Urinary bladder (tissue), 4 donors: Measurements from ENCODE around the gene CYSRT1. TPM values are rescaled to one million over a fixed set of nuclear protein-coding genes. Genes with fewer than 3 reads are reported as not detected.

Experiments used
- DNase-seq: peaks from one replicate; pipeline ENCODE4 v3.0.0-alpha.2; 2015; ENCODE audit errors: extremely low spot score
- H3K27ac ChIP-seq: one replicate; pipeline ENCODE4 v1.5.1; 2013; ENCODE audit warnings: low read depth, mild to moderate bottlenecking, moderate library complexity
- H3K36me3 ChIP-seq: one replicate; pipeline ENCODE4 v1.6.1; 2013; ENCODE audit warnings: mild to moderate bottlenecking, moderate library complexity; ENCODE audit not compliant: insufficient read depth
- H3K4me1 ChIP-seq: one replicate; pipeline ENCODE4 v1.6.1; 2013; ENCODE audit warnings: mild to moderate bottlenecking, moderate library complexity; ENCODE audit not compliant: insufficient read depth
- H3K4me3 ChIP-seq: one replicate; pipeline ENCODE4 v1.5.1; 2013; ENCODE audit warnings: low read depth, low read length
- WGBS: extraction: QIAGEN DNeasy Blood & Tissue Kit; methylation state at CpG from one replicate; pipeline ENCODE4 v1.1.7; 2013; 5-methylcytosine and 5-hydroxymethylcytosine counted together
- polyA plus RNA-seq: library from polyadenylated mRNA; stranded (reverse); fragments of 200-250 nt; gene quantifications from one replicate; pipeline ENCODE4 v1.2.3, GENCODE V29; 2013
- total RNA-seq: library from RNA; depleted of rRNA; stranded (reverse); fragments of >200 nt; gene quantifications from one replicate; pipeline ENCODE4 v1.2.3, GENCODE V29; 2014
- donor health status: healthy with polysubstance abuse.
- donor health status: healthy.

The CYSRT1 gene
- total and polyA plus RNA-seq, 2 donors, result 0.42 to 0.71 TPM

DNA sequence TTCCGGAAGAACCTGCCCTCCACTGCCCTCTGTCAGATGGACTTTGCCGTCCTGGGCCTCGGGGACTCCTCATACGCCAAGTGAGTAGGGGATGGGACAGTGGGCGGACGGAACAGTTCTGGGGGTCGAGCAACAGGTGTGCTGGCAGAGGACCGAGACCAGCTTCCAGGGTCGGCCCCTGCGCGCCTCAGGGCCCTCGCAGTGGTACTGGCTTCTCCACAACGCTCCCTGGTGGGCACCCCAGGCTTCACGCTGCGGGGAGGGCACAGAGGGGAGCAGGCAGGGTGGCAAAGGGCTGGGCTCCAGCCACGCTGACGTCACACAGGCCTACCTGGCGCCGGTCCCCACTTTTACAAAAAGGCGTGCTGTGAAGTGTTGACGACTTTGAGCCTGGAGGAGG is 12.5 kb upstream of the CYSRT1 start:
- H3K27ac ChIP-seq, result no peak overlapping the region
- no peaks in the 10 kb centered on the region for H3K4me1 ChIP-seq
- DNase-seq, result no peak
- no peaks in the 10 kb centered on the region for H3K36me3 ChIP-seq
- no peak overlapping the region for H3K4me3 ChIP-seq
- 81% methylated on average over 21 of the region's 21 CpGs for WGBS

DNA sequence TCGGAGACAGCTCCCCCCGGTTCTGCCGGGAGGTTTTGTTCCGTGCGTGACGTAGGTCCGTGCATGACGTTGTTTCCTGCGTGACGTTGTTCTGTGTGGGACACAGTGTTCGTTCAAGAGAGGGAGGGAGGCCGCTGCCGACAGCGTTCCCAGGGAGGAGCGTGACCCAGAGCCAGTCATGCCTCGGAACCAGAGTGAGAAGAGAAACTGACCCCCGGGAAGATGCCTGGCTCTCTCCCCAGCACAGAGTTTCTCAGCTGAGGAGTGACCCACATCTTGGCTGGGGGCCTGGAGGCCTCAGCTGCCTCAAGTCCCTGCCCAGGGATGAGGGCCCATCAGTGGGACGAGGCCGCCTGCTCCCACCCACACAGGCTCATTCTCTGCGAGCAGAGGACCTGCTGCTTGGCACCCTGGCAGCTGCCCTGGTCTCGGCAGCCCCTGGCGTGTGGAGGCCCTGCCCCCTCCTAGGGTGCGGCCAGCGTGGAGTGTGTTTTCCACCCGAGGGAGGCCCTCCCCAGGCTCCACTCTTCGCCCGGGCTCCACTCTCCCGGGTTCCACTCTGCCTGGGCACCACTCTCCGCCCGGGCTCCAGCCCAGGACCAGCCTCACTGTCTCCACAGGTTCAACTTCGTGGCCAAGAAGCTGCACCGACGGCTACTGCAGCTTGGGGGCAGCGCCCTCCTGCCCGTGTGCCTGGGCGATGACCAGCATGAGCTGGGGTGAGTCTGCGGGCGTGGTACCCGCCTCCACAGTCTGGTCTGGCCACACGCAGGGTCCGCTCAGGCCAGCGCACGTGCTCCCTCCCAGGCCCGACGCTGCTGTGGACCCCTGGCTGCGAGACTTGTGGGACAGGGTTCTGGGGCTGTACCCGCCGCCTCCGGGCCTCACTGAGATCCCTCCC is 11.6 kb upstream of the CYSRT1 start:
- 90% methylated on average over 49 of the region's 49 CpGs for WGBS

DNA sequence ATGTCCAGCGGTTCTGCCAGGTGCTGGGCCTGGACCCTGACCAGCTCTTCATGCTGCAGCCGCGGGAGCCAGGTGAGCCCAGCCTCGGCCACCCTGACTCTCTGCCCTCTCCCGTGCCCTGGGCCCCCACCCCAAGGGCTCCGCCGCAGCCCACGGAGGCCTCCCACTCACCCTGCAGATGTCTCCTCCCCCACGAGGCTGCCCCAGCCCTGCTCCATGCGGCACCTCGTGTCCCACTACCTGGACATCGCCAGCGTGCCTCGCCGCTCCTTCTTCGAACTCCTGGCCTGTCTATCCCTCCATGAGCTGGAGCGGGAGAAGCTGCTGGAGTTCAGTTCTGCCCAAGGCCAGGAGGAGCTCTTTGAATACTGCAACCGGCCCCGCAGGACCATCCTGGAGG is 10.4 kb upstream of the CYSRT1 start:
- H3K27ac ChIP-seq, result no peak overlapping the region
- H3K4me3 ChIP-seq, result no peak overlapping the region
- DNase-seq, result no peak
- H3K4me1 ChIP-seq, result no peaks in the 10 kb centered on the region
- H3K36me3 ChIP-seq, result no peaks in the 10 kb centered on the region
- 93% methylated on average over 19 of the region's 19 CpGs for WGBS

More for the DNA sequence above, 11.6 kb upstream of the CYSRT1 start:
- Histone ChIP-seq H3K4me3 (no peak overlapping the region), H3K36me3 (no peaks in the 10 kb centered on the region), H3K27ac (no peak overlapping the region), H3K4me1 (no peaks in the 10 kb centered on the region)
- DNase-seq, result no peak

DNA sequence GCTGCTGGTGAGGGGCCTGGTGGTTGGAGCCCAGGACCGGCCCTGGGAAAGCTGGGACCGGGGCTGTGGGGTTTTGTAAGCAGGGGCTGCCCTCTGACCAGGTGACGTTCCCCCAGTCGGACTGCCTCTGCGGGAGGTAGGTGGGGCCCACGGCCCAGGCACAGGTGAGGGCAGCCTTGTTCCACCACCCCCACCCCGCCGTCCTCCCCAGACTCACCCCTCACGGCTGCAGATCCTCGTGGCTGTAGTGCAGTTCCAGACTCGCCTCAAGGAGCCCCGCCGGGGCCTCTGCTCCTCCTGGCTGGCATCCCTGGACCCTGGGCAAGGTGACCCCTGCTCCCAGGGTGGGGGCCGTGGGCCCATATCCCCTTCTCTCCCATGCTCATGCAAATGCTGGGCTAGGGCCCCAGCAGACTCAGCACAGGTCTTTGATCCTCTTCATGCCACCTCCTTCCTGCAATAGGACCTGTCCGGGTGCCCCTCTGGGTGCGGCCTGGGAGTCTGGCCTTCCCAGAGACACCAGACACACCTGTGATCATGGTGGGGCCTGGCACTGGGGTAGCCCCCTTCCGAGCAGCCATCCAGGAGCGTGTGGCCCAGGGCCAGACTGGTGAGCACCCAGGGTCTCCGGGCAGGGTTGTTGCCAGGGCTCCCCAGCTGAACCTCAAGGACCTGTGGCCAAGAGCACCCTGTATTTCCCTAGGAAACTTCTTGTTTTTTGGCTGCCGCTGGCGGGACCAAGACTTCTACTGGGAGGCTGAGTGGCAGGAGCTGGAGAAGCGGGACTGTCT is 9.6 kb upstream of the CYSRT1 start:
- DNase-seq, result no peak
- no peaks in the 10 kb centered on the region for H3K4me1 ChIP-seq
- 91% methylated on average over 22 of the region's 22 CpGs for WGBS
- H3K4me3 ChIP-seq, result no peak overlapping the region
- H3K27ac ChIP-seq, result no peak overlapping the region
- H3K36me3 ChIP-seq, result no peaks in the 10 kb centered on the region

DNA sequence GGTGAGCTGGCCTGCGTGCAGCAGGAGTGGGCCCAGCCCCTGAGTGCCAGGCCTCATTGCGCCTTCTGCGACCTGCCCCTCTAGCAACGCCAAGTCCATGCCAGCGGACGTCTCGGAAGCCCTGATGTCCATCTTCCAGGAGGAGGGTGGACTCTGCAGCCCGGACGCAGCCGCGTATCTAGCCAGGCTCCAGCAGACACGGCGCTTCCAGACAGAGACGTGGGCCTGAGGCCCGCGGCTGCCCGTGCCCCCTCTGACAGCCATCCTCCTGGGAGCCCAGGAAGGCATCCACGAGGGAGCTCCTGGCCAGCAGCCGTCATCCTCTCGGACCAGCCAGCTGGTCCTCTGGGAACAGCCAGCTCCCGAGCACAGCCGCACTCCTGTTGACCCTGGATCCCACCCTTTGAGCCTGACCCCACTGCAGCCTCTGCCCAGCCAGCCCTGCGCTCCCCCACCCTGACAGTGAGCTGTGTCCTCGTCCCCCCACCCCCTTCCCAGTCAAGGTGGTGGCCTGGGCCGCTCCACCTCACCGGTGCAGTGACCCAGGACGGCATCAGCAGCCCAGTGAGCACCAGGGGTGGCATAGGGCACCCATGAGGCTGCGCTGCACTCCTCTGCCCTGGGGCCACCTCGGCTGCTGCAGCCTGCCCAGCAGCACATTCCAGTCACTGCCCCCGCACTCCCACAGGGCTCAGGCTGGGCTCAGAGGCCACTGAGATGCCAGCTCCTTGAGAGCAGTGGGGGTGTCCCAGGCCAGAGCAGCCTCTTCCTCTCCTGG is 8.6 kb upstream of the CYSRT1 start:
- DNase-seq, result no peak
- H3K36me3 ChIP-seq, result no peaks in the 10 kb centered on the region
- no peak overlapping the region for H3K27ac ChIP-seq
- H3K4me1 ChIP-seq, result no peaks in the 10 kb centered on the region
- no peak overlapping the region for H3K4me3 ChIP-seq
- WGBS, result 93% methylated on average over 30 of the region's 30 CpGs

DNA sequence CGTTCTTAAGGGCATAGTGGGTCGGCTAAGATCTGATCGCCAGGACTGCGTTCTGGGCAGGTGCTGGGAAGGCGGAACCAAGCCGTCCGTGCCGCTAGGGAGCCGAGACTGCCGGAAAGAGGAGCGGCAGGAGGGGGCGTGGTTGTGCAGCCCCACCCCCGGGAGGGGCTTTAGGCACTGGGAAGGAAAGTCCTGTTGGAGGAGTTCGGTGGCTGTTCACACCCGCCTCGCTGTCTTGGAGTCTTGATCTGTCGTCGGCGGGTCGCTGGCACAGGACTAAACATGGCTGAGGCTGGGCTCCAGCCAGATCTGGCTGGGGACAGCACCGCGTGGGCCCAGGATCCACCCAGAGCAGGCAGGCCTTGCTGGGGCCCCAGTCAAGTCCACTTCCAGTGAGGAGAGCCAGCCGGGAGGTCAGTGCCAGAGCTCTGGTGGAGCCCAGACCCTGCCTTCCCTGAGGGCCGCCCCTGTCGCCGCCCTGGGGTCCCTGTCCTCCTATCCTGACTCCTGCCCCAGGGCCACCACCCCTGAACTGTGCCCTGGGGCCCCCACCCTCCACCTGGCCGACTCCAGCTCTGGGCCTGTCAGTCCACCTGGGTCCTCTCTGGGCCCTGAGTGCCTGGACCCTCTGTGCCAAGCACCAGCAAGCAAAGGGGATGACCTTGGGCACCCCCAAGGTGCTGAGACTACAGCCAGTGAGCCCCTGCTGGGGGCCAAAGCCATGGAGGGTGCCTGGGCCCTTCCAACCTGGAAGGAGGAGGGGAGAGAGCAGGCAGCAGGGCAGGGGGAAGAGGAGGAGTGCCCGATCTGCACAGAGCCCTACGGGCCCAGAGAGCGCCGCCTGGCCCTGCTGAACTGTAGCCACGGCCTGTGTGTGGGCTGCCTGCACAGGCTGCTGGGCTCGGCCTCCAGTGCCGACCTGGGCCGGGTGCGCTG is 7.4 kb upstream of the CYSRT1 start:
- WGBS, result 61% methylated on average over 36 of the region's 36 CpGs
- Histone ChIP-seq H3K27ac (peak overlapping the region; percentile 64), H3K4me3 (no peak overlapping the region), H3K4me1 (no peaks in the 10 kb centered on the region), H3K36me3 (no peaks in the 10 kb centered on the region)
- DNase-seq, result no peak

DNA sequence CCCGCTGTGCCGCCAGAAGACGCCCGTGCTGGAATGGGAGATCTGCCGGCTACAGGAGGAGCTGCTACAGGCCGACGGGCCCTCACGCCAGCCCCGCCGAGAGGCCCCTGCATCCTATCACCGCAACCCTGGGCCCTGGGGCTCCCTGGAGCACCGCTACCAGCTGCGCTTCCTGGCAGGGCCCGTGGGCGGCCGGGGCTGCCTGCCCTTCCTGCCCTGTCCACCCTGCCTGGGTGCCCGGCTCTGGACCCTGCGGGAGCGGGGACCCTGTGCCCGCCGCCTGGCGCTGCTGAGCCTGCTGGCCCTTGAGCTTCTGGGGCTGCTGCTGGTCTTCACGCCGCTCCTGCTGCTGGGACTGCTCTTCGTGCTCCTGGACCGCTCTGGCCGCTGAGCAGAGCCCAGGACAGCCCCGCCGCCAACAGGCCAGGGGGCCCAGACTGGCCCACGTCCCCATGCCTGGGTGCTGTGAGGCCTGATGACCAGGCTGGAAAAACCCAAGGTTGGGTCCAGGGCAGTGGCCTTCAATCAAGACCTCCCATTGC is 6.7 kb upstream of the CYSRT1 start:
- H3K4me3 ChIP-seq, result no peak overlapping the region
- H3K4me1 ChIP-seq, result no peaks in the 10 kb centered on the region
- H3K36me3 ChIP-seq, result no peaks in the 10 kb centered on the region
- no peak for DNase-seq
- WGBS, result 89% methylated on average over 30 of the region's 30 CpGs
- H3K27ac ChIP-seq, result no peak overlapping the region

DNA sequence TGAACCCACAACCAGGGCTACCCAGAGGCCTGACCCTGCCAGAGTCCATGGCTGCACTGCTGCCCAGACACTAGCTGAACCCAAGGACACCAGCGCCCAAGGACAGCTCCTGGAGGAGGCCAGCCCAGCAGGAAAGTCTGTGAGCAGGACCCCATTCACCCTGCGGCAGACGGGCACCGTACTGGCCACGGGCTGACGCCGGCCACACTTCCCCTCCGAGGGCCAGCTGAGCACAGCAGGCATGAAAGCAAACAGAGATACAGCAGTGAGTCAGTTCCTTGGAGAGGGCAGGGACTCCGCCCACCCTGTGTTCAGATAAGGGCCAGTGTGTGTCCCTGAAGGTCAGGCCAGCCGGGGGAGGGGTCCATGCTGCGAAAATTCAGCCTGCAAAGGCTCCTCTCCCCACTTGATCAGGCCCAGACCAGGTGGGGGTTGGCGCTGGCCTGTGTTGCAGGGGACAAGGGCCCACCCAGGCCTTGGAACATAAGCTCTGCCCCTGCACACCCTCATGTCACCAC is 6.2 kb upstream of the CYSRT1 start:
- H3K27ac ChIP-seq, result no peak overlapping the region
- no peak overlapping the region for H3K4me3 ChIP-seq
- no peak for DNase-seq
- WGBS, result 72% methylated on average over 12 of the region's 12 CpGs
- H3K36me3 ChIP-seq, result no peaks in the 10 kb centered on the region
- H3K4me1 ChIP-seq, result no peaks in the 10 kb centered on the region

DNA sequence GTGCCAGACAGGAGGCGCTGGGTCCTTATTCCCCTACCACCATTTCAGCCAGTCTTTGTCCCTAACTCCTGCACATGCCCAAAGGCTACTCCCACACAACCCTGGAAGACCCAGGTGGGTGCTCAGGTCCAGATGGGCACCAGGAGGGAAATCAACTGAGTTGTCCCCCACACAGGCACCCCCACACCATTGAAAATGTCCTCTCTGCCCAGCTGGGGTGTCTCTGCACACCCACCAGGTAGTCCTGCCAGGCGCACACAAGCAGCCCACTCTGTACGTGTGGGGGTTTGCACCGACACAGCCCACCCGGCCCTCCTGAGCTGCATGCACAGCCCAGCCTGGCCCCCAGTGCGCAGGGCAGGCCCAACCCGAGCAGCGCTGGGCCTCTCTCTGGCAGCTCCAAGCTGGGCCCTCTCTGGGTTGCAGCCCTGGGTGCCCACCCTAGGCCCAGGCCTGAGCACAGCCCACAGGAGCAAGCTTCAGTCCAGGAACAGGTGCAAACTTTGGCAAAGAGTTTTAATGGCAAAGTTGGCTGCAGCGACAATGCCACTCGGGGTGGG is 5.1 kb upstream of the CYSRT1 start:
- no peaks in the 10 kb centered on the region for H3K36me3 ChIP-seq
- no peak for DNase-seq
- WGBS, result 91% methylated on average over 10 of the region's 10 CpGs
- no peak overlapping the region for H3K27ac ChIP-seq
- H3K4me1 ChIP-seq, result peaks cover 2% of the 10 kb centered on the region
- H3K4me3 ChIP-seq, result no peak overlapping the region

DNA sequence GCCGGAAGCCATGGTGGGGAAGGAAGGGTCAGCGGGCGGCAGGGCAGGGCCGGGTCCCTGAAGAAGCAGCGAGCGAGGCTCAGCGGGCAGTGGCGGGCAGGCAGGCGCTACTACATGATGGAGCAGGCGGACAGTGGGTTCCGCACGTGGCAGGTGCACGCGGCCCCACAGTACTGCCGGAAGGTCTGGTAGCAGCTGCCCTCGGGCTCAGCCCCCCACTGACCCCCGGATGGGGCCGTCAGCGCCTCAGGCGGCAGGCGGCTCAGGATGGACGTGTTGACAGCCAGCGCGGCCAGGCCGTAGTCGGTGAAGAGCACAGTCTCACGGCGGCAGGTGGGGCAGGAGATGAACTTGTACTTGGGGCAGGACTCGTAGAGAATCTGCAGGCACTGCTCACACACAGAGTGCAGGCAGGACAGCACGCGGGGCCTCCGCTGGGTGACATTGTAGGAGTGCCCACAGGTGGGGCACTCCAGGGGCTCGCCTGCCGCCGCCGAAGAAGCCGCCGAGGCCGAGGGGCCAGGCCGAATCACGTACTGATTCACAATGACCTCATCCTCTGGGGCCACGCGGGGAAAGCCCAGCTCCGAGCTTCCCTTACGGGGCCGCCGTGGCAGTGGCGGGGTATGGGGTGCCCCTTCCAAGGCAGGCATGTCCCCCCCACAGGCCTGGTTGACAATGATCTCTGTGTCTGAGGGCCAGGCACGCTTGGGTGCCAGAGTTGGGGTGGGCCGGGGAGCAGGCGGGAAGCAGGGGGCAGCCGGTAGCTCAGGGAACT is 4.5 kb upstream of the CYSRT1 start:
- H3K36me3 ChIP-seq, result no peaks in the 10 kb centered on the region
- no peak overlapping the region for H3K4me3 ChIP-seq
- no peak overlapping the region for H3K27ac ChIP-seq
- peaks cover 2% of the 10 kb centered on the region for H3K4me1 ChIP-seq
- no peak for DNase-seq
- WGBS, result 89% methylated on average over 52 of the region's 52 CpGs

DNA sequence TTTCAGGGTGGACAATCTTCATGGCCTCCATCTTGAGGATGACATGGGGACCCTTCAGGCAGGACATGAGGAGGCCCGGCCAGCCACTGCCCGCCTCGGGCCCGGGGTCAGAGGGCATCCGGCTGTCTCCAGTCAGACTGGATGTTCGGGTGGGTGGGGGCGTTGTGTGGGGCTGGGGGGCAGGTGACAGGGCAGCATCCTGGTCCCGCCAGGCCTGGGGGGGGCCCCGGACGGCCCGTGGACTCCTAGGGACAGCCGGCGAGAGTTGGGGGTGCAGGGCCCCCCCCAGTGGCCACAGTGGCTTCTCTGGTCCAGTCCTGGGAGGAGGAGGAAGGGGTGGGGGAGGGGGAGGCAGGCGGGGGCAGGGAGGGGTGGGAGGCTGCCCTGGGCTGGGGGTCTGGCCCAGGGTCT is 3.9 kb upstream of the CYSRT1 start:
- Histone ChIP-seq H3K4me1 (peaks cover 2% of the 10 kb centered on the region), H3K36me3 (no peaks in the 10 kb centered on the region), H3K4me3 (no peak overlapping the region), H3K27ac (no peak overlapping the region)
- WGBS, result 70% methylated on average over 14 of the region's 14 CpGs
- no peak for DNase-seq
